H1 (cell line): ENCODE results near the gene SRP9. TPM values are rescaled to one million over a fixed set of nuclear protein-coding genes. Genes with fewer than 3 reads are reported as not detected.
"Not testable (repeated sequence)": the region's sequence is repeated elsewhere in the genome, so short reads cannot be mapped to it uniquely, and the experiment has no call there.

ENCODE experiments used
- CTCF ChIA-PET: fragments of 300-600 bp; sonication (Branson Sonifier 250); formaldehyde crosslinking; loops from one replicate; lab custom pipeline; 2021; ENCODE audit not compliant: partially characterized antibody; lab: Charles Lee
- POLR2A ChIA-PET: fragments of 300-600 bp; sonication (Branson Sonifier 250); formaldehyde crosslinking; loops from one replicate; lab custom pipeline; 2021; ENCODE audit warnings: inconsistent platforms; ENCODE audit not compliant: partially characterized antibody; lab: Charles Lee
- DNase-seq, 2 experiments: peaks; one replicate each; pipeline versions ENCODE4 v3.0.0 to v3.0.0-alpha.2; 2010 to 2022; ENCODE audit warnings: low spot score in 2 of 2, low read depth in 1 of 2, mixed read lengths in 1 of 2
- FAIRE-seq: peaks from 2 replicates; lab custom pipeline; 2011; peaks lifted over from hg19 to GRCh38; lab: Jason Lieb, UNC
- H2AFZ ChIP-seq: 2 replicates; pipeline ENCODE4 v1.8.1; 2012; ENCODE audit warnings: low read length, inconsistent platforms
- H2AK5ac ChIP-seq: 2 replicates; pipeline ENCODE4 v1.6.1; 2013; ENCODE audit warnings: low read depth, low read length
- H2BK120ac ChIP-seq: replicated peaks from 2 replicates; pipeline ENCODE3; 2013; ENCODE audit warnings: low read depth, low read length, inconsistent platforms
- H2BK12ac ChIP-seq: 2 replicates; pipeline ENCODE4 v1.6.1; 2013; ENCODE audit warnings: low read depth, low read length
- H2BK15ac ChIP-seq: 2 replicates; pipeline ENCODE4 v1.6.1; 2013; ENCODE audit warnings: low read length
- H2BK20ac ChIP-seq: 2 replicates; pipeline ENCODE4 v1.6.1; 2013; ENCODE audit warnings: low read length
- H2BK5ac ChIP-seq: 2 replicates; pipeline ENCODE4 v1.6.1; 2013; ENCODE audit warnings: low read depth, low read length
- H3K14ac ChIP-seq: 2 replicates; pipeline ENCODE4 v1.6.1; 2013; ENCODE audit warnings: inconsistent platforms; ENCODE audit not compliant: insufficient read length
- H3K18ac ChIP-seq: 2 replicates; pipeline ENCODE4 v1.6.1; 2013; ENCODE audit warnings: low read length; ENCODE audit errors: extremely low read depth
- H3K23ac ChIP-seq: 2 replicates; pipeline ENCODE4 v1.6.1; 2013; ENCODE audit warnings: inconsistent platforms; ENCODE audit not compliant: insufficient read length
- H3K23me2 ChIP-seq: 2 replicates; pipeline ENCODE4 v1.6.1; 2013; ENCODE audit warnings: low read depth, low read length
- H3K27ac ChIP-seq: 2 replicates; pipeline ENCODE4 v1.6.1; 2011; ENCODE audit warnings: low read depth, low read length, inconsistent platforms
- H3K27me3 ChIP-seq, 4 experiments: replicated peaks in 1 of 4; 1 replicate in 1 of 4; 2 replicates in 3 of 4; pipeline versions ENCODE4 v1.6.1 to v1.8.1; 2011 to 2013; ENCODE audit warnings: low read length in 3 of 4, mild to moderate bottlenecking in 3 of 4, inconsistent platforms in 2 of 4, mixed read lengths in 2 of 4, moderate library complexity in 1 of 4; ENCODE audit not compliant: control insufficient read depth in 3 of 4, insufficient read depth in 3 of 4; ENCODE audit errors: extremely low read depth in 1 of 4
- H3K36me3 ChIP-seq, 4 experiments: 2 replicates each; pipeline versions ENCODE4 v1.6.1 to v1.8.1; 2011 to 2013; ENCODE audit warnings: mild to moderate bottlenecking in 4 of 4, low read length in 3 of 4, moderate library complexity in 2 of 4, control low read depth in 1 of 4, inconsistent platforms in 1 of 4; ENCODE audit not compliant: insufficient read depth in 4 of 4, control insufficient read depth in 2 of 4
- H3K4ac ChIP-seq: replicated peaks from 2 replicates; pipeline ENCODE3; 2013; ENCODE audit warnings: low read length, low read depth, mixed read lengths, inconsistent platforms; ENCODE audit not compliant: insufficient read length
- H3K4me1 ChIP-seq, 4 experiments: replicated peaks in 1 of 4; 1 replicate in 1 of 4; 2 replicates in 3 of 4; pipeline versions ENCODE4 v1.6.1 to v1.8.1; 2011 to 2013; ENCODE audit warnings: low read length in 3 of 4, inconsistent platforms in 2 of 4, mixed read lengths in 1 of 4; ENCODE audit not compliant: insufficient read depth in 4 of 4, control insufficient read depth in 3 of 4
- H3K4me2 ChIP-seq, 2 experiments: 2 replicates each; pipeline versions ENCODE4 v1.6.1 to v1.8.1; 2011 to 2013; ENCODE audit warnings: low read depth in 2 of 2, low read length in 2 of 2, control low read depth in 1 of 2, inconsistent platforms in 1 of 2, mild to moderate bottlenecking in 1 of 2; ENCODE audit not compliant: insufficient read depth in 1 of 2
- H3K4me3 ChIP-seq, 4 experiments: fragments of 200-600, 300-600 bp in 1 of 4; sonication (generic), shearing (Covaris generic), sonication (Bioruptor Twin) in 1 of 4; 2 replicates each; pipeline versions ENCODE4 v1.5.1 to v1.8.1; 2011 to 2016; ENCODE audit warnings: low read length in 4 of 4, low read depth in 3 of 4, control low read depth in 2 of 4, inconsistent platforms in 2 of 4, mild to moderate bottlenecking in 2 of 4, mixed read lengths in 1 of 4, moderate library complexity in 1 of 4; ENCODE audit not compliant: insufficient read depth in 2 of 4; ENCODE audit errors: extremely low read depth in 1 of 4
- H3K56ac ChIP-seq: replicated peaks from 2 replicates; pipeline ENCODE3; 2013; ENCODE audit warnings: low read depth, mild to moderate bottlenecking, mixed read lengths, low read length, inconsistent platforms; ENCODE audit not compliant: insufficient read length
- H3K79me1 ChIP-seq: 2 replicates; pipeline ENCODE4 v1.6.1; 2013; ENCODE audit warnings: low read depth, low read length, control low read depth
- H3K79me2 ChIP-seq, 2 experiments: 2 replicates each; pipeline versions ENCODE4 v1.6.1 to v1.8.1; 2012 to 2013; ENCODE audit warnings: low read length in 2 of 2, mild to moderate bottlenecking in 2 of 2, inconsistent platforms in 1 of 2; ENCODE audit not compliant: insufficient read depth in 2 of 2, control insufficient read depth in 1 of 2
- H3K9ac ChIP-seq, 4 experiments: replicated peaks in 1 of 4; 1 replicate in 1 of 4; 2 replicates in 3 of 4; pipeline versions ENCODE4 v1.6.1 to v1.8.1; 2011 to 2013; ENCODE audit warnings: low read depth in 3 of 4, low read length in 3 of 4, control low read depth in 2 of 4, mild to moderate bottlenecking in 2 of 4, moderate library complexity in 2 of 4, inconsistent platforms in 1 of 4; ENCODE audit errors: extremely low read depth in 1 of 4
- H3K9me3 ChIP-seq, 2 experiments: 2 replicates each; pipeline versions ENCODE4 v1.6.1 to v1.8.1; 2012 to 2013; ENCODE audit warnings: mild to moderate bottlenecking in 2 of 2, moderate library complexity in 2 of 2, control low read depth in 1 of 2, inconsistent platforms in 1 of 2, low read depth in 1 of 2, low read length in 1 of 2, mixed read lengths in 1 of 2; ENCODE audit not compliant: insufficient read depth in 2 of 2
- H4K20me1 ChIP-seq, 2 experiments: replicated peaks in 1 of 2; 2 replicates each; pipeline versions ENCODE3 to v1.8.1; 2011 to 2013; ENCODE audit warnings: inconsistent platforms in 2 of 2, low read length in 2 of 2, mild to moderate bottlenecking in 1 of 2; ENCODE audit not compliant: insufficient read depth in 2 of 2, control insufficient read depth in 1 of 2
- H4K5ac ChIP-seq: 2 replicates; pipeline ENCODE4 v1.6.1; 2013; ENCODE audit warnings: low read length, low read depth, mixed read lengths, inconsistent platforms; ENCODE audit not compliant: insufficient read length
- H4K8ac ChIP-seq: 2 replicates; pipeline ENCODE4 v1.8.0; 2013; ENCODE audit warnings: mild to moderate bottlenecking, moderate library complexity, low read length, inconsistent platforms; ENCODE audit not compliant: insufficient read depth; ENCODE audit errors: extremely low read depth
- H4K91ac ChIP-seq: replicated peaks from 2 replicates; pipeline ENCODE3; 2013; ENCODE audit warnings: low read length, mixed read lengths, inconsistent platforms; ENCODE audit not compliant: insufficient read length
- WGBS, 2 experiments: shearing (Covaris generic) in 1 of 2; methylation state at CpG; one replicate each; pipeline versions ENCODE4 v1.1.6 to v1.1.7; 2013 to 2015; ENCODE audit warnings: low lambda C conversion rate in 2 of 2, mixed read lengths in 2 of 2, inconsistent platforms in 1 of 2, low coverage in 1 of 2, missing lambda C conversion rate in 1 of 2; ENCODE audit not compliant: insufficient replicate concordance in 2 of 2, insufficient coverage in 1 of 2, insufficient read length in 1 of 2; ENCODE audit errors: extremely low coverage in 1 of 2, missing lambda C conversion rate in 1 of 2; 5-methylcytosine and 5-hydroxymethylcytosine counted together
- polyA plus RNA-seq, 7 experiments: library from polyadenylated mRNA; depleted of rRNA in 3 of 7; stranded (reverse) in 5 of 7; unstranded in 2 of 7; fragments of >200 nt in 5 of 7; fragments of 200-250 nt in 2 of 7; gene quantifications; 1 replicate in 5 of 7; 2 replicates in 1 of 7; 4 replicates in 1 of 7; pipeline versions ENCODE4 v1.2.1 to v1.2.3, GENCODE V29; 2011 to 2013; ENCODE audit warnings: missing spikeins in 2 of 7, mixed read lengths in 2 of 7
- total RNA-seq: library from RNA; stranded (reverse); fragmentation: NEBNext Ultra II Directional; extraction: Animal tissue kit (Norgen Biotek cat#: 25700); gene quantifications from 2 replicates; pipeline ENCODE4 v1.2.1, GENCODE V29; 2021

The SRP9 gene
- total and polyA plus RNA-seq, 2 of the 8 experiments (the other 6 are each of a cell fraction or from before 2014, with no cell fraction given) = 446 to 572 TPM

DNA sequence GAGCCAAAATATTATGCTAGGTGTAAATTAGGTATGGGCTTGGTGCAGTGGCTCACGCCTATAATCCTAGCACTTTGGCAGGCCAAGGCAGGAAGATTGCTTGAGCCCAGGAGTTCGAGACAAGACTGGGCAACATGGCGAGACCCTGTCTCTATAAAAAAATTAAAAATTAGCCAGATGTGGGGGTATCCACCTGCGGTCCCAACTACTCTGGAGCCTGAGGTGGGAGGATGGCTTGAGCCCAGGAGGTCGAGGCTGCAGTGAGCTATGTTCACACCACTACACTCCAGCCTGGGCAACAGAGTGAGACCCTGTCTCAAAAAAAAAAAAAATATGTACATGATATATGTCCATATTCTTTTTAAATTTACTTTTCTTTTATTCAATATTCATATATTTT is 17.7 kb upstream of the SRP9 start:
- H3K4me2 ChIP-seq, H2BK15ac ChIP-seq, H3K27me3 ChIP-seq, H2BK20ac ChIP-seq, H4K8ac ChIP-seq, H3K36me3 ChIP-seq, H3K4ac ChIP-seq, H4K91ac ChIP-seq, H3K14ac ChIP-seq, H3K27ac ChIP-seq, H3K4me3 ChIP-seq, H4K5ac ChIP-seq, H3K79me2 ChIP-seq, H3K18ac ChIP-seq, H2AFZ ChIP-seq, FAIRE-seq, DNase-seq, H2AK5ac ChIP-seq, H3K23ac ChIP-seq, H3K9ac ChIP-seq, H3K56ac ChIP-seq, H4K20me1 ChIP-seq, H3K23me2 ChIP-seq, H2BK12ac ChIP-seq, H2BK120ac ChIP-seq, POLR2A ChIA-PET, H3K4me1 ChIP-seq, H3K79me1 ChIP-seq, H3K9me3 ChIP-seq, H2BK5ac ChIP-seq: not testable (repeated sequence)
- CTCF ChIA-PET = interaction anchor here (0.7 to 1.3 kb wide), 4 partner anchors 12 to 227 kb away, joined by 3 to 5 read pairs (median 3); no protein-coding TSS in a partner anchor
- 94% methylated on average over 5 of the region's 5 CpGs; no CpG with 5 or more reads in 1 of the 2 experiments for WGBS, 2 experiments
